OCI-LY1 (cell line): ENCODE results near the gene PLA2G2F.

Source experiments
- H2AFZ ChIP-seq: fragments of 200-600 bp; sonication (generic), shearing (Covaris generic); 2 replicates; pipeline ENCODE4 v1.6.0; 2014; ENCODE audit warnings: antibody characterized with exemption, mild to moderate bottlenecking, low read length
- H3F3A ChIP-seq: fragments of 200-600 bp; sonication (generic), shearing (Covaris generic); 2 replicates; pipeline ENCODE4 v1.6.0; 2014; ENCODE audit warnings: mild to moderate bottlenecking, antibody characterized with exemption, low read length, moderate library complexity; ENCODE audit not compliant: insufficient read depth
- H3K27ac ChIP-seq: fragments of 200-600 bp; sonication (generic); 2 replicates; pipeline ENCODE4 v1.5.1; 2014; ENCODE audit warnings: low read length, mixed run types, mild to moderate bottlenecking, low read depth; ENCODE audit not compliant: poor library complexity, severe bottlenecking
- H3K27me3 ChIP-seq: fragments of 200-600 bp; sonication (generic); 2 replicates; pipeline ENCODE4 v1.6.0; 2014; ENCODE audit warnings: antibody characterized with exemption, mild to moderate bottlenecking, low read length, moderate library complexity; ENCODE audit not compliant: insufficient read depth
- H3K36me3 ChIP-seq: fragments of 200-600 bp; sonication (generic); 2 replicates; pipeline ENCODE4 v1.6.1; 2014; ENCODE audit warnings: mild to moderate bottlenecking, antibody characterized with exemption, low read length, moderate library complexity, mixed read lengths; ENCODE audit not compliant: insufficient read depth
- H3K4me1 ChIP-seq: fragments of 200-600 bp; sonication (generic); 2 replicates; pipeline ENCODE4 v1.5.1; 2014; ENCODE audit warnings: mild to moderate bottlenecking, low read length, moderate library complexity; ENCODE audit not compliant: insufficient read depth, severe bottlenecking
- H3K4me2 ChIP-seq: fragments of 200-600 bp; sonication (generic), shearing (Covaris generic); 2 replicates; pipeline ENCODE4 v1.6.1; 2014; ENCODE audit warnings: low read length
- H3K4me3 ChIP-seq: fragments of 200-600 bp; sonication (generic); 2 replicates; pipeline ENCODE4 v1.5.1; 2014; ENCODE audit warnings: low read length, low read depth, mild to moderate bottlenecking, mixed read lengths; ENCODE audit not compliant: poor library complexity, severe bottlenecking
- H3K79me2 ChIP-seq: fragments of 200-600 bp; shearing (Covaris generic); 2 replicates; pipeline ENCODE4 v1.6.1; 2016; ENCODE audit warnings: mixed run types, low read length, mixed read lengths; ENCODE audit not compliant: insufficient read depth
- H3K9ac ChIP-seq: fragments of 200-600 bp; sonication (generic), shearing (Covaris generic); 2 replicates; pipeline ENCODE4 v1.6.1; 2014; ENCODE audit warnings: mild to moderate bottlenecking, low read length, mixed read lengths
- H3K9me2 ChIP-seq: fragments of 200-600 bp; sonication (generic), shearing (Covaris generic); 2 replicates; pipeline ENCODE4 v1.6.1; 2014; ENCODE audit warnings: low read depth, mild to moderate bottlenecking, low read length, mixed read lengths
- H3K9me3 ChIP-seq: fragments of 200-600 bp; shearing (Covaris generic); 2 replicates; pipeline ENCODE4 v1.6.1; 2014; ENCODE audit warnings: low read length, mixed read lengths
- H4K20me1 ChIP-seq: fragments of 200-600 bp; sonication (generic), shearing (Covaris generic); 2 replicates; pipeline ENCODE4 v1.6.0; 2016; ENCODE audit warnings: mild to moderate bottlenecking, low read length; ENCODE audit not compliant: insufficient read depth
- CTCF ChIP-seq: fragments of 200-600 bp; sonication (generic), shearing (Covaris generic); IDR thresholded peaks from 2 replicates; pipeline ENCODE4 v1.5.1; 2017; ENCODE audit warnings: mild to moderate bottlenecking, antibody characterized with exemption, low read length, moderate library complexity, mixed read lengths
- EZH2 ChIP-seq: fragments of 200-600 bp; sonication (generic), shearing (Covaris generic); IDR thresholded peaks from 2 replicates; pipeline ENCODE4 v1.8.0; 2017; ENCODE audit warnings: borderline replicate concordance, mixed run types, mild to moderate bottlenecking, antibody characterized with exemption, low read length, moderate library complexity, mixed read lengths

The PLA2G2F gene

GRCh38 chr1:20199403-20199802 is 60.3 kb downstream of the PLA2G2F start:
- no peaks in the 10 kb centered on the region for H3F3A ChIP-seq
- no peak overlapping the region for H2AFZ ChIP-seq
- H3K4me1 ChIP-seq = no peaks in the 10 kb centered on the region
- H3K79me2 ChIP-seq = no peaks in the 10 kb centered on the region
- H3K27ac ChIP-seq = no peak overlapping the region
- H3K4me2 ChIP-seq = no peak overlapping the region
- no peak overlapping the region for H3K4me3 ChIP-seq
- no peaks in the 10 kb centered on the region for H3K9me3 ChIP-seq
- no peak for TF ChIP-seq CTCF
- TF ChIP-seq EZH2 = no peak
- H3K9me2 ChIP-seq = no peaks in the 10 kb centered on the region
- H3K9ac ChIP-seq = no peak overlapping the region
- no peaks in the 10 kb centered on the region for H3K36me3 ChIP-seq
- H3K27me3 ChIP-seq = no peaks in the 10 kb centered on the region
- no peaks in the 10 kb centered on the region for H4K20me1 ChIP-seq

DNA sequence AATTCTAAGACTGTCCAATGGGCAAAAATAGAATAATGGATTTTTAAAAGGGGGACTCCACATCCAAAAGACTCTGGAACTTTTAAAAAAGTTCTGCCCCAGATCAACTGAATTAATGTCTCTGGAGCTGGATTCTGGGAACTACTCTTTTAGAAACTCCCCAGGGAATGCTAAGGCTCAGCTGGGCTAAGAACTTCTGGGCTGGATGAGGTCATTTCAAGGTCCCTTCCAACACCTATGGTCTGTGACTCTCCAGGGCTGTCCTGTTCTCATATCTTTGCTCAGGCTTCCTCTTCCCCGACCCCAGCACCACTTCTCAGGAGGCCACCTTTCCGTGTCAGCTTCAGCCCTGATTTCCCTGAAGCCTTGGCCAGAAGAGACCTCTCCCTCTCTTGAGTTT is 60.7 kb downstream of the PLA2G2F start:
- no peaks in the 10 kb centered on the region for H3K9me2 ChIP-seq
- no peaks in the 10 kb centered on the region for H3K4me1 ChIP-seq
- H3K79me2 ChIP-seq = no peaks in the 10 kb centered on the region
- no peaks in the 10 kb centered on the region for H4K20me1 ChIP-seq
- H3K27me3 ChIP-seq = no peaks in the 10 kb centered on the region
- no peak overlapping the region for H3K4me2 ChIP-seq
- no peaks in the 10 kb centered on the region for H3K36me3 ChIP-seq
- H3F3A ChIP-seq = no peaks in the 10 kb centered on the region
- no peak overlapping the region for H3K4me3 ChIP-seq
- TF ChIP-seq EZH2 (no peak), CTCF (no peak)
- H3K9ac ChIP-seq = no peak overlapping the region
- H2AFZ ChIP-seq = no peak overlapping the region
- H3K27ac ChIP-seq = no peak overlapping the region
- no peaks in the 10 kb centered on the region for H3K9me3 ChIP-seq
